HCT116 (cell line): ENCODE data around the gene SUGCT. TPM values are rescaled to one million over a fixed set of nuclear protein-coding genes. Genes with fewer than 3 reads are reported as not detected.

Experiments
- ATAC-seq: fragments of 200-7000 bp; cut with Tn5 transposase; 2 replicates; pipeline ENCODE4 v1.9.1; 2020; ENCODE audit warnings: mild to moderate bottlenecking, moderate library complexity
- BruUV-seq: library from RNA; stranded (reverse); fragments of 400-500 nt; replicated peaks from 2 replicates; lab custom pipeline; 2021; lab: Mats Ljungman, UMichigan
- CTCF ChIA-PET: fragments of 300-600 bp; sonication (Branson Sonifier 250); formaldehyde crosslinking; loops from one replicate; lab custom pipeline; 2021; ENCODE audit warnings: antibody characterized with exemption; lab: Charles Lee
- POLR2A ChIA-PET: fragments of 300-600, 350-600 bp; sonication (Branson Sonifier 250); formaldehyde crosslinking; loops from one replicate; lab custom pipeline; 2021; ENCODE audit warnings: antibody characterized with exemption; lab: Charles Lee
- RAD21 ChIA-PET, 2 experiments: fragments of 300-600 bp; sonication (Branson Sonifier 250); formaldehyde crosslinking; loops; one replicate each; lab custom pipeline; 2023; ENCODE audit warnings: low total read pairs in 2 of 2; ENCODE audit not compliant: uncharacterized antibody in 2 of 2, unreplicated experiment in 2 of 2, low non-redundant PET in 1 of 2; lab: Charles Lee
- DNase-seq: peaks from one replicate; pipeline ENCODE4 v3.0.0-alpha.2; 2010; ENCODE audit warnings: low read depth, low spot score
- H2AFZ ChIP-seq: fragments of 200-600 bp; shearing (Covaris generic), sonication (generic); 2 replicates; pipeline ENCODE4 v1.6.1; 2017; ENCODE audit warnings: low read depth, mixed run types, mixed read lengths, antibody characterized with exemption, low read length; ENCODE audit not compliant: poor library complexity, severe bottlenecking
- H3K27ac ChIP-seq: 2 replicates; pipeline ENCODE4 v1.5.1; 2012; ENCODE audit warnings: low read depth, low read length
- H3K27me3 ChIP-seq: fragments of 200-600 bp; sonication (generic); 2 replicates; pipeline ENCODE4 v1.6.1; 2016; ENCODE audit warnings: mixed run types, low read length, mixed read lengths; ENCODE audit not compliant: insufficient read depth
- H3K36me3 ChIP-seq, 2 experiments: fragments of 200-500 bp in 1 of 2; fragments of 200-600 bp in 1 of 2; sonication (Bioruptor generic) in 1 of 2; sonication (generic) in 1 of 2; 2 replicates each; pipeline versions ENCODE4 v1.5.1 to v1.6.1; 2014 to 2016; ENCODE audit warnings: low read length in 2 of 2, inconsistent platforms in 1 of 2, mixed read lengths in 1 of 2, mixed run types in 1 of 2; ENCODE audit not compliant: insufficient read depth in 2 of 2, control insufficient read depth in 1 of 2
- H3K4me1 ChIP-seq, 2 experiments: fragments of 200-600 bp in 1 of 2; sonication (generic) in 1 of 2; 2 replicates each; pipeline versions ENCODE4 v1.5.1 to v1.6.1; 2012 to 2017; ENCODE audit warnings: low read length in 2 of 2, inconsistent platforms in 1 of 2, mild to moderate bottlenecking in 1 of 2, mixed read lengths in 1 of 2, mixed run types in 1 of 2, moderate library complexity in 1 of 2; ENCODE audit not compliant: insufficient read depth in 2 of 2, control insufficient read depth in 1 of 2
- H3K4me2 ChIP-seq: fragments of 200-600 bp; sonication (generic); 2 replicates; pipeline ENCODE4 v1.6.1; 2017; ENCODE audit warnings: mixed run types, low read length, mixed read lengths
- H3K4me3 ChIP-seq, 2 experiments: fragments of 200-600 bp in 1 of 2; sonication (generic) in 1 of 2; replicated peaks in 1 of 2; 2 replicates each; pipeline ENCODE4 v1.5.1; 2011 to 2016; ENCODE audit warnings: low read length in 2 of 2, control low read depth in 1 of 2, low read depth in 1 of 2, mild to moderate bottlenecking in 1 of 2, mixed read lengths in 1 of 2, mixed run types in 1 of 2
- H3K79me2 ChIP-seq: fragments of 200-600 bp; sonication (generic); 2 replicates; pipeline ENCODE4 v1.6.1; 2017; ENCODE audit warnings: mild to moderate bottlenecking, mixed run types, low read length, moderate library complexity, mixed read lengths; ENCODE audit not compliant: insufficient read depth
- H3K9ac ChIP-seq: fragments of 200-600 bp; sonication (generic); 2 replicates; pipeline ENCODE4 v1.6.1; 2016; ENCODE audit warnings: low read length, mixed read lengths
- H3K9me2 ChIP-seq: fragments of 200-600 bp; sonication (generic), shearing (Covaris generic); 2 replicates; pipeline ENCODE4 v1.6.1; 2017; ENCODE audit warnings: mixed run types, mild to moderate bottlenecking, moderate library complexity; ENCODE audit not compliant: insufficient read depth
- H3K9me3 ChIP-seq, 2 experiments: fragments of 200-500 bp in 1 of 2; fragments of 200-600 bp in 1 of 2; sonication (Bioruptor generic) in 1 of 2; sonication (generic) in 1 of 2; 2 replicates each; pipeline ENCODE4 v1.6.1; 2014 to 2017; ENCODE audit warnings: low read length in 2 of 2, mixed read lengths in 2 of 2, inconsistent platforms in 1 of 2, low read depth in 1 of 2, mild to moderate bottlenecking in 1 of 2, mixed run types in 1 of 2, moderate library complexity in 1 of 2; ENCODE audit not compliant: control insufficient read depth in 1 of 2, insufficient read depth in 1 of 2
- H4K20me1 ChIP-seq: fragments of 200-600 bp; sonication (generic), shearing (Covaris generic); 2 replicates; pipeline ENCODE4 v1.6.1; 2017; ENCODE audit warnings: mixed run types, mild to moderate bottlenecking, moderate library complexity; ENCODE audit not compliant: insufficient read depth
- CBX3 ChIP-seq: IDR thresholded peaks from 2 replicates; pipeline ENCODE4 v1.6.1; 2012; ENCODE audit warnings: low read depth
- CEBPB ChIP-seq: IDR thresholded peaks from 2 replicates; pipeline ENCODE4 v1.6.1; 2012; ENCODE audit warnings: low read depth
- EGR1 ChIP-seq: IDR thresholded peaks from 2 replicates; pipeline ENCODE4 v1.6.1; 2012; ENCODE audit warnings: low read depth
- ELF1 ChIP-seq: IDR thresholded peaks from 2 replicates; pipeline ENCODE4 v1.6.1; 2012; ENCODE audit warnings: low read depth, borderline replicate concordance
- FOSL1 ChIP-seq: IDR thresholded peaks from 2 replicates; pipeline ENCODE4 v1.6.1; 2012; ENCODE audit warnings: low read depth
- POLR2AphosphoS5 ChIP-seq: IDR thresholded peaks from 2 replicates; pipeline ENCODE4 v1.6.1; 2011; ENCODE audit warnings: mild to moderate bottlenecking, low read depth, low read length, moderate library complexity
- SRF ChIP-seq: IDR thresholded peaks from 2 replicates; pipeline ENCODE4 v1.6.1; 2012; ENCODE audit warnings: low read depth
- YY1 ChIP-seq: IDR thresholded peaks from 2 replicates; pipeline ENCODE4 v1.6.1; 2011; ENCODE audit warnings: low read length, low read depth, moderate library complexity, mild to moderate bottlenecking; ENCODE audit not compliant: insufficient replicate concordance; ENCODE audit errors: extremely low read depth
- ZFX ChIP-seq: fragments of 450-650 bp; IDR thresholded peaks from 2 replicates; pipeline ENCODE4 v1.6.1; 2017
- ZNF274 ChIP-seq: fragments of 200-500 bp; sonication (Bioruptor generic); IDR thresholded peaks from 2 replicates; pipeline ENCODE4 v1.6.1; 2014; ENCODE audit warnings: mild to moderate bottlenecking, low read depth, low read length, inconsistent platforms
- intact Hi-C: fragments of 100-400 bp; cut with micrococcal nuclease; formaldehyde crosslinking; loops from 2 replicates; pipeline ENCODE4 v1.10.0; 2022
- total RNA-seq: library from RNA; stranded (reverse); gene quantifications from one replicate; pipeline ENCODE4 v1.2.1, GENCODE V29; 2021; ENCODE audit not compliant: unreplicated experiment
- TF ChIP-seq, protein P1 (sequence below): IDR thresholded peaks from 2 replicates; pipeline ENCODE4 v1.6.1; 2012
- TF ChIP-seq, protein P2 (sequence below), 3 experiments: fragments of 200-600 bp in 1 of 3; sonication (generic) in 1 of 3; IDR thresholded peaks in 2 of 3; conservative IDR thresholded peaks in 1 of 3; 2 replicates each; pipeline ENCODE4 v1.5.1; 2012 to 2017; ENCODE audit warnings: low read depth in 2 of 3, low read length in 2 of 3, antibody characterized with exemption in 1 of 3, borderline replicate concordance in 1 of 3, control low read depth in 1 of 3, mild to moderate bottlenecking in 1 of 3, mixed read lengths in 1 of 3, mixed run types in 1 of 3, moderate library complexity in 1 of 3; ENCODE audit not compliant: insufficient read depth in 1 of 3
- TF ChIP-seq, protein P3 (sequence below): IDR thresholded peaks from 2 replicates; pipeline ENCODE4 v1.6.1; 2011; ENCODE audit warnings: mild to moderate bottlenecking, low read length, moderate library complexity; ENCODE audit not compliant: insufficient replicate concordance; ENCODE audit errors: extremely low read depth
- TF ChIP-seq, protein P4 (sequence below): IDR thresholded peaks from 2 replicates; pipeline ENCODE4 v1.6.1; 2012

The SUGCT gene
- total RNA-seq, 1 experiment from 2014 or later: 4.4 TPM

DNA sequence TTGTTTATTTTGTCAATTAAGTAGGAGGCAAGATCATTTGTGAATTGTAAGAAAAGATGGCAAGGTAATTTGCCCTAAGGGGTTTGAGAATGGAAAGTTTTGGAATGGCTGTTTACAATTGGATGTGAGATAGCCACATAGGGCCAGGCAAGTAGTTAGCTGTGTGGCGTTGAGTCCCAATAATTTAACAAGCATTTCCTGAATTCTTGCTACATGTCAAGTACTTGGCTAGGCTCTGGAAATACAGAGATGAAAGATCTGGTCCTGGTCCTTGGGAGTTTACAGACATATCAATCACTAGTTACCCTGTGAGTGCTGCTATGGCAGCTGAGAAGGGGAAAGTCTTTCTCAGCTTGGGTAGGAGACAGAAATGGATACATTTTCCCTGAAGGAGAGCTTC is 401.6 kb downstream of the SUGCT start:
- no peaks in the 10 kb centered on the region for H3K9me2 ChIP-seq
- no peak overlapping the region for H3K4me3 ChIP-seq
- no peak overlapping the region for H2AFZ ChIP-seq
- intact Hi-C loops: no loop called here
- no peaks in the 10 kb centered on the region for H3K27me3 ChIP-seq
- no peaks in the 10 kb centered on the region for H3K79me2 ChIP-seq
- POLR2A ChIA-PET: no interaction called here
- no peaks in the 10 kb centered on the region for H4K20me1 ChIP-seq
- TF ChIP-seq, protein P1, sequence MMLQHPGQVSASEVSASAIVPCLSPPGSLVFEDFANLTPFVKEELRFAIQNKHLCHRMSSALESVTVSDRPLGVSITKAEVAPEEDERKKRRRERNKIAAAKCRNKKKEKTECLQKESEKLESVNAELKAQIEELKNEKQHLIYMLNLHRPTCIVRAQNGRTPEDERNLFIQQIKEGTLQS: no peak
- no peak for TF ChIP-seq SRF
- TF ChIP-seq, protein P2, sequence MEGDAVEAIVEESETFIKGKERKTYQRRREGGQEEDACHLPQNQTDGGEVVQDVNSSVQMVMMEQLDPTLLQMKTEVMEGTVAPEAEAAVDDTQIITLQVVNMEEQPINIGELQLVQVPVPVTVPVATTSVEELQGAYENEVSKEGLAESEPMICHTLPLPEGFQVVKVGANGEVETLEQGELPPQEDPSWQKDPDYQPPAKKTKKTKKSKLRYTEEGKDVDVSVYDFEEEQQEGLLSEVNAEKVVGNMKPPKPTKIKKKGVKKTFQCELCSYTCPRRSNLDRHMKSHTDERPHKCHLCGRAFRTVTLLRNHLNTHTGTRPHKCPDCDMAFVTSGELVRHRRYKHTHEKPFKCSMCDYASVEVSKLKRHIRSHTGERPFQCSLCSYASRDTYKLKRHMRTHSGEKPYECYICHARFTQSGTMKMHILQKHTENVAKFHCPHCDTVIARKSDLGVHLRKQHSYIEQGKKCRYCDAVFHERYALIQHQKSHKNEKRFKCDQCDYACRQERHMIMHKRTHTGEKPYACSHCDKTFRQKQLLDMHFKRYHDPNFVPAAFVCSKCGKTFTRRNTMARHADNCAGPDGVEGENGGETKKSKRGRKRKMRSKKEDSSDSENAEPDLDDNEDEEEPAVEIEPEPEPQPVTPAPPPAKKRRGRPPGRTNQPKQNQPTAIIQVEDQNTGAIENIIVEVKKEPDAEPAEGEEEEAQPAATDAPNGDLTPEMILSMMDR (IDR thresholded peaks at IDR 0.05 in 2 of 3, conservative IDR thresholded peaks at IDR 0.05 in 1 of 3; ENCODE audit: borderline replicate concordance in 1 of 3, insufficient read depth in 1 of 3, low read depth in 2 of 3, low read length in 2 of 3): no peak
- TF ChIP-seq YY1: no peak
- TF ChIP-seq POLR2AphosphoS5: no peak
- TF ChIP-seq ZFX: no peak
- no peak for TF ChIP-seq EGR1
- TF ChIP-seq CBX3: no peak
- no peak for TF ChIP-seq ZNF274
- no peak for TF ChIP-seq ELF1
- TF ChIP-seq, protein P3, sequence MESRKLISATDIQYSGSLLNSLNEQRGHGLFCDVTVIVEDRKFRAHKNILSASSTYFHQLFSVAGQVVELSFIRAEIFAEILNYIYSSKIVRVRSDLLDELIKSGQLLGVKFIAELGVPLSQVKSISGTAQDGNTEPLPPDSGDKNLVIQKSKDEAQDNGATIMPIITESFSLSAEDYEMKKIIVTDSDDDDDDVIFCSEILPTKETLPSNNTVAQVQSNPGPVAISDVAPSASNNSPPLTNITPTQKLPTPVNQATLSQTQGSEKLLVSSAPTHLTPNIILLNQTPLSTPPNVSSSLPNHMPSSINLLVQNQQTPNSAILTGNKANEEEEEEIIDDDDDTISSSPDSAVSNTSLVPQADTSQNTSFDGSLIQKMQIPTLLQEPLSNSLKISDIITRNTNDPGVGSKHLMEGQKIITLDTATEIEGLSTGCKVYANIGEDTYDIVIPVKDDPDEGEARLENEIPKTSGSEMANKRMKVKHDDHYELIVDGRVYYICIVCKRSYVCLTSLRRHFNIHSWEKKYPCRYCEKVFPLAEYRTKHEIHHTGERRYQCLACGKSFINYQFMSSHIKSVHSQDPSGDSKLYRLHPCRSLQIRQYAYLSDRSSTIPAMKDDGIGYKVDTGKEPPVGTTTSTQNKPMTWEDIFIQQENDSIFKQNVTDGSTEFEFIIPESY: no peak
- no peak for TF ChIP-seq CEBPB
- TF ChIP-seq FOSL1: no peak
- TF ChIP-seq, protein P4, sequence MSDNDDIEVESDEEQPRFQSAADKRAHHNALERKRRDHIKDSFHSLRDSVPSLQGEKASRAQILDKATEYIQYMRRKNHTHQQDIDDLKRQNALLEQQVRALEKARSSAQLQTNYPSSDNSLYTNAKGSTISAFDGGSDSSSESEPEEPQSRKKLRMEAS: no peak
- TF ChIP-seq, all 23 proteins: peak for 0
- ChIA-PET CTCF (no interaction called here), RAD21 (no interaction called here)
- DNase-seq (no peak), ATAC-seq (no peak)
- H3K9me3 ChIP-seq: no peaks in the 10 kb centered on the region
- no peak overlapping the region for H3K27ac ChIP-seq
- no peak overlapping the region for H3K9ac ChIP-seq
- H3K4me2 ChIP-seq: no peak overlapping the region
- H3K4me1 ChIP-seq: no peaks in the 10 kb centered on the region
- H3K36me3 ChIP-seq: no peaks in the 10 kb centered on the region
- no TSS peak for BruUV-seq
